Stimulated activated CD8-positive, alpha-beta memory T cell treated with anti-CD3 and anti-CD28 coated beads, Interleukin-4, amount 100 ng/mL, for 1 hour (primary cell): ENCODE results near the gene ZCCHC10.
A peak's percentile ranks its signal among the peaks of the same experiment; 100 is the strongest.
"Not testable (repeated sequence)": the region's sequence is repeated elsewhere in the genome, so short reads cannot be mapped to it uniquely, and the experiment has no call there.

Experiments
- DNase-seq, 2 donors: peaks; one replicate each; pipeline ENCODE4 v3.0.0-alpha.2; 2020; ENCODE audit warnings: low read depth in 2 of 2, low spot score in 1 of 2

The ZCCHC10 gene

DNA sequence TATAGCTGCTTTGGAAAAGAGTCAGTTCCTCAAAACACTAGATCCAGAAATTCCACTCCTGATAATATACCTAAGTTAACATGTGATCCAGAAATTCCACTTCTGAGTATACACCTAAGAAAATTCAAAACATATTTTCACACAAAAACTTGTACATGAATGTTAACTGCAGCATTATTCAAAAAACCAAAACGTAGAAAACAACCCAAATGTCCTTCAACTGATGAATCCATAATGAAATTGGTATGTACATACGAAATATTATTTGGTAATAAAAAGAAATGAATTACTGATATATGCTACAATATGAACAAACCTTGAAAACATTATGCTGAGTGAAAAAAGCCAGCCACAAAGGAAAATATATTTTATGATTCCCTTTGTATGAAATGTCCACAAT is 46.4 kb downstream of the ZCCHC10 start:
- DNase-seq = no peak

DNA sequence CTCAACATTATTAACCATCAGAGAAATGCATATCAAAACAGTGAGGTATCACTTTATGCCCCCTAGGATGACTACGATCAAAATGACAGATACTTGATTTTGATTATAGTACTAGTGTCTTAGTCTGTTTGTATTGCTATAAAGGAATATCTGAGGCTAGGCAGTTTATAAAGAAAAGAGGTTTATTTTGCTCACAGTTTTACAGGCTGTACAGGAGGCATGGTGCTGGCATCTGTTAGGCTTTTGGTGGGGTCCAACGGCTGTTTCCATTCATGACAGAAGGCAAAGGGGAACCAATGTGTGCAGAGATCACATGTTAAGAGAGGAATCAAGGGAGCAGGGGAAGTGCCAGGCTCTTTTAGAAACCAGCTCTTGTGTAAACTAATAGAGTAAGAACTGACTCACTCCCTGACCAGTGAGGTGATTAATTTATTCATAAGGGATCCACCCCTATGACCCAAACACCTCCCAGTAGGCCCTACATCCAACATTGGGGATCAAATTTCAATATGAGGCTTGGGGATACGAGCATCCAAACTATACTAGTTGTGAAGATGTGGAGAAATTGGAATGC is 46.9 kb downstream of the ZCCHC10 start:
- DNase-seq = no peak

GRCh38 chr5:132976852-132977251 is 49.5 kb downstream of the ZCCHC10 start:
- no peak for DNase-seq

- DNase-seq = not testable (repeated sequence)
These were observed 53.9 kb downstream of the ZCCHC10 start for GRCh38 chr5:132972436-132972828.

DNA sequence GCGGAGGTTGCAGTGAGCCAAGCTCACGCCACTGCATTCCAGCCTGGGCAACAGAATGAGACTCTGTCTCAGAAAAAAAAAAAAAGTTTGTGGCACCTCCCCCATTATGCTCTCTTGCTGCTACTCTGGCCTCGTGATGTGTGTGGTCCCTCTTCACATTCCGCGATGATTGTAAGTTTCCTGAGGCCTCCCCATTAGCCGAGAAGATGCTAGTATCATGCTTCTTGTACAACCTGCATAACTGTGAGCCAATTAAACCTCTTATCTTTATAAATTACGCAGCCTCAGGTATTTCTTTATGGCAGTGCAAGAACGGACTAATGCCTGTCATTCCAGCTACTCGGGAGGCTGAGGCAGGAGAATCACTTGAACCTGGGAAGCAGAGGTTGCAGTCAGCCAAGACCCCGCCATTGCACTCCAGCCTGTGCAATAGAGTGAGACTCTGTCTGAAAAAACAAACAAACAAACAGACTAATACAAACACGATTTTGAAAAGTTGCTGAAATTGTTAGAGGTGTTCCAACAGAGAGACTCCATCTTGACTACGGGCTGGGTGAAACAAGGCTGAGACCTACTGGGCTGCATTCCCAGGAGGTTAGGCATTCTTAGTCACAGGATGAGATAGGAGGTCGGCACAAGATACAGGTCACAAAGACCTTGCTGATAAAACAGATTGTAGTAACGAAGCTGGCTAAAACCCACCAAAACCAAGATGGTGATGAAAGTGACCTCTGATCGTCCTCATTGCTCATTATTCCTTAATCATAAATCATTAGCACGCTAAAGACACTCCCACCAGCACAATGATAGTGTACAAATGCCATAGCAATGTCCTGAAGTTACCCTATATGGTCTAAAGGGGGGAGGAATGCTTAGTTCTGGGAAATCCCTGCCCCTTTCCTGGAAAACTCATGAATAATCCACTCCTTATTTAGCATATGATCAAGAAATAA is 54.6 kb downstream of the ZCCHC10 start:
- DNase-seq = no peak

- no peak for DNase-seq
These were observed 61.2 kb downstream of the ZCCHC10 start for GRCh38 chr5:132965120-132965519.

GRCh38 chr5:132963171-132964104 is 62.9 kb downstream of the ZCCHC10 start, which contains the start of gene AFF4:
AFF4 (minus strand) TSS chr5:132963634; CDS start chr5:132937189, 26,445 bp downstream.
- DNase-seq = peak; percentile 68 to 76

DNA sequence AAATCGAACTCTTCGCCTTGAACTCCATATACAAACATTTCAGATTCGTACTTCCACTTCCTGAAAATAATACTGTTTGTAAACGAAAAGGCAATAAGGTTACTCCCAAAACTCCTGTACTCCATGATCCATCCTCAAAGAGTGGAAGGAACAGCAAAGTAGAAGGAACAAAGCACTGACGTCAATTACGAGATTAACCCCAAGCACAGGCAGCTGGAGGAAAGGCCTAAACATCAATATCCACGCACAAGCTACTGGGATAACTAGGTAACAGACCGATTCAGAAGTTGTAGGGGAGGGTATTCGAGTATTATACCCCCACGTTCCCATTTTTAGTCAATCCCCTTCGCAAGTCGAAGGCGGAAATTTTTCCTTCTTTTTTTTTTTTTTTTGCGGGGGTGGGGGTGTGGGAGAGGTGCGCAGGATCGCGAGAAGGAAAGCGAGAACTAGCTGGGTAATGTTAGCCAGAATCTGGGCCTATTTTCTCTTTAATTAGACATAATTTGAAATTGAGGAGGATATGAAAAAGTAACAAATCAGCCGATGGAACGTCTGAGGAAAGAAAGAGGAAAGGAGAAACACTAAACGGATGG is 63.8 kb downstream of the ZCCHC10 start:
- DNase-seq = no peak

DNA sequence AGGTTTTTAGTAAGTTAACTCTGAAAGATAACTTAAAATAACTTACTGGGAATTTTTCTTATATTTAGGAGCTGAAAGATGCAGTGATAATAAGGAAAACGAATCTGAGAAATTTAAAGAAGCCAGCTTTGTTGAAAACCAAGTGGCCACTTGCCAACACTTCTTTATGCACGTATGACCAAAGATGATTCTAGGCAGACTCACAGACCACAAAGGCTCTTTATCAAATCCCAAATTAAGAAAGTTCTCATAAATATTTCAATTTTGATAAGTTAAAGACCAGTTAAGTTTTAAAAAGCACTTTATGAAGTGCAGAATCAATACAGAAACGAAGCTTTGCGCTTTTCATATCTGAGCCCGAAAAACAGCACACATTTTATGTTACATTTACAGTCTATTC is 64.5 kb downstream of the ZCCHC10 start:
- DNase-seq = no peak

DNA sequence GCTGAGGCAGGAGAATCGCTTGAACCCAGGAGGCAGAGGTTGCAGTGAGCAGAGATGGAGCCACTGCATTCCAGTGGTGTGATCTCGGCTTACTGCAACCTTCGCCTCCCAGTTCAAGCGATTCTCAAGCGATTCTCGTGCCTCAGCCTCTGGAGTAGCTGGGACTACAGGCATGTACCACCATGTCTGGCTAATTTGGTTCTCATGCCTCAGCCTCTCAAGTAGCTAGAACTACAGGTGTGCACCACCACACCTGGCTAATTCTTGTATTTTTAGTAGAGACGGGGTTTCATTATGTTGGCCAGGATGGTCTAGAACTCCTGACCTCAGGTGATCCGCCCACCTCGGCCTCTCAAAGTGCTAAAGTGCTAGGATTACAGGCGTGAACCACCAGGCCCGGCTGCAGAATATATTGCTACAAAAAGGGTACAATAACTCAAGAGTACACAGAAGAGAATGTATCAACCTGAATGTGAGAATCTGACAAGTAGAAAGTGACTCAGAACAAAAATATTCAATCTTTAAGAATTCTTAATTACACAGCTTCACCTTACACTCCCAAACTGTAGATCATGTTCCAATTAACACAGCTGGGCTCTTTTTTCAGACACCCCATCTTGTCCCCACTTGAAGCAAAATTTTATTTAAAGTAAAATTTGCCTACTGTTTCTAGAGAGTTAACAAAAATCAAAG is 65.1 kb downstream of the ZCCHC10 start:
- not testable (repeated sequence) for DNase-seq

DNA sequence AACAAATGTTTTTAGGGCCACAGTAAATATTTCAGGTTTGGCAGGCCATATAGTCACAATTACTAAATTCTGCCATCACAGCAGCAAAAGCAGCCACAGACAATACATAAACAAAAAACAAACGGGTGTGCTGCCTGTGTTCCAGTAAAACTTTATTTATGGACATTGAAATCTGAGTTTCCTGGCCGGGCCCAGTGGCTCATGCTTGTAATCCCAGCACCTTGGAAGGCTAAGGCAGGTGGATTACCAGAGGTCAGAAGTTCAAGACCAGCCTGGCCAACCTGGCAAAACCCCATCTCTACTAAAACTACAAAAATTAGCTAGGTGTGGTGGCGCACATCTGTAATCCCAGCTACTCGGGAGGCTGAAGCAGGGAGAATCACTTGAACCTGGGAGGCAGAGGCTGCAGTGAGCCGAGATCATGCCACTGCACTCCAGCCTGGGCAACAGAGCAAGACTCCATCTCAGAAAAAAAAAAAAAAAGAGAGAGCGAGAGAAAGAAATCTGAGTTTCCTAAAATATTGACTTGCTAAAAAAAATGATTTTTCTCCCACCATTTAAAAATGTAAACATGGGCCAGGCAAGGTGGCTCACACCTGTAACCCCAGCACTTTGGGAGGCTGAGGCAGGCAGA is 70.1 kb downstream of the ZCCHC10 start:
- DNase-seq = not testable (repeated sequence)

GRCh38 chr5:132953710-132954109 is 72.6 kb downstream of the ZCCHC10 start:
- no peak for DNase-seq

GRCh38 chr5:132952829-132953228 is 73.5 kb downstream of the ZCCHC10 start:
- no peak for DNase-seq

DNA sequence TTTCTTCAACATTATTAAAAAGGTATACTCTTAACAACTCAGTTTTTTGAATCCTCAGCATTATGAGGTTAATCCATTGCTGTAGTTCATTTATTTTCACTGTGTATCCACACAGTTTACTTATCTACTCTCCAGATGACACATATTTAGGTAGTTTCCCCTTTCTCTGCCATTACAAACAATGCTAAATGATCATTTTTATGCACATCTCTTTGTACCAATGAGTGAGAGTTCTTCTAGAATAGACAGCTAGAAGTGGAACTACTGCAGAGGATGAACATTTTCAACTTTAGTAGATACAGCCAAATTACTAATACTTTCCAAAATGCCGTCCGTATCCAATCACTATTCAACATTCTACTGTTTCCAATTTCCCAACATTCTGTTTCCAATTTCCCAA is 74.5 kb downstream of the ZCCHC10 start:
- no peak for DNase-seq

GRCh38 chr5:132949136-132949535 is 77.2 kb downstream of the ZCCHC10 start:
- DNase-seq = no peak

- DNase-seq = no peak
These were observed 78.7 kb downstream of the ZCCHC10 start for GRCh38 chr5:132947671-132948070.
